HK-2 (cell line): Measurements from ENCODE around the gene ZFYVE21.

Experiments used
- DNase-seq: peaks from one replicate; pipeline ENCODE4 v3.0.0-alpha.2; 2018; ENCODE audit not compliant: unreplicated experiment

Gene ZFYVE21

DNA sequence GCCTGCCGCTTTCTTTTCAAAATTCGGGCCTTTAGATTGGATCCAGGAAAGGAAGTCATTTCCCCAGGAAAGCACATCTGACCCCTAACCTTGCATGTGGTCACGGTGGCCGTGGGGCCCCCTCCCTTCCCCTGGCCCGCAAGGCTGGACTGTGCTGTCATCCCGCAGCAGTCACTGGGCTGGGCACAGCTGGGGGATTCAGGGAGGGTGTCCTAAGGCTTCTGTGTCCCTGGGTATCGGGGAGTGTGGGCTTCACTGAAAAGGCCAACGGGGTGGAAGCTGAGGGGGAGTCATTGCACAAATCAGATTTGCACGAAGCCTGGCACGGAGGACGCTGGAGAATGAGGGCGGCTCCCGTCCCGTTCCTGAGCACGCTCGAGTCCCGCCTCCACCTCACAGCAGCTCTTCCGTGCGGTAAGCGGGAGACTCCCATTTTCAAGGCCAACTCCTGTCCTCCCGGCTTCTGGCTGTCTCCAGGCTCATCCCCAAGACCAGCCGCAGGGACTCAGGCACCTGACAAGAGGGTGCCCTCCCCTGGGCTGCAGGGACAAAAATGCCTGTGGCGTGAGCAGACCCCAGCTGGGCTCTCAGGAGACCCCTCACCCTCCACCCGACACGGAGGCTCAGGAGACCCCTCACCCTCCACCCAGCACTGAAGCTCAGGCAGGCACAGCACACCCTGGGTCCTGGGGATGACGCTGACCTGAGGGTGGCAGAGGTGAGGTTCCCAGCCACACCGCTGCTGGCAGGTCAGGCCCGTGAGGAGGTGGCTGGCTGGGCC, 9.9 kb upstream of the ZFYVE21 start:
- no peak for DNase-seq

DNA sequence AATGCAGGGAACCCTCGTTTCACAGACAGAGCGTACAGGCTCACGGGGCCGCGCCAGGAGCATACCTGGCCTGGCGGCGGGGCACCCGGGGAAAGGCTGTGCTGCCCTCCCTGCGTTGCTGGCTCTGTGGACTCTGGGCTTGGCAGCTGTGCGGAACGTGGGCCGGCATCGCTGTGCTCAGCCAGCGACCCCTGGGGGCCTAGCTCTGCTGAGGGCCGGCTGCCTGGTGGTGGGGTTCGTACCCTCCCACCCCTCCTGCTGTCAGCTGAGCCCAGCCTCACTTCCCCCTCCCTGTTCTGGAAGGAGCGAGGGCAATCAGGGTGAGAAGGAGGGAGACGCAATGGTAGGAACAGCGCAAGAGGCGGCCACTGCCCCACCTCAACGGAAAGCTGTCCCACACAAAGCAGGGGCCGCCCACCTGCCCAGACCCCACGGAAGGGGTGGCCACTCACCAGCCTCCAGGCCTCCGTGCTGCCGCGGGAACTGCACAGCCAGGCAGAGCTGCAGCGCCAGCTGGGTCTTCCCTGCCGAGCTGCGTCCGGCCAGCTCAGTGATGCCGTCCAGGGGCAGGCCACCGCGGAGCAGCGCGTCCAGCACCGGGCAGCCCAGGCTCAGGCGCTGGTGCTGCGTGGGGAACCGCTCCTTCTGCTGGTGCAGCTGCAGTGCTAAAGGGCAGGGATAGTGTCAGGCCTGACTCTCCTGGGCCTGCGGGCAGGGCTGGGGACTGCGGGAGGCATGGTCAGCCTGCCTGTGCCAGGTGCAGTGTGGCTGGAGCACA, 8.9 kb upstream of the ZFYVE21 start:
- no peak for DNase-seq

GRCh38 chr14:103707329-103708263, 8.0 kb upstream of the ZFYVE21 start:
- DNase-seq = no peak

GRCh38 chr14:103708750-103709187, 6.8 kb upstream of the ZFYVE21 start:
- DNase-seq = no peak

GRCh38 chr14:103709814-103710213, 5.8 kb upstream of the ZFYVE21 start:
- DNase-seq = no peak

GRCh38 chr14:103710771-103711377, 4.7 kb upstream of the ZFYVE21 start:
- DNase-seq = no peak

DNA sequence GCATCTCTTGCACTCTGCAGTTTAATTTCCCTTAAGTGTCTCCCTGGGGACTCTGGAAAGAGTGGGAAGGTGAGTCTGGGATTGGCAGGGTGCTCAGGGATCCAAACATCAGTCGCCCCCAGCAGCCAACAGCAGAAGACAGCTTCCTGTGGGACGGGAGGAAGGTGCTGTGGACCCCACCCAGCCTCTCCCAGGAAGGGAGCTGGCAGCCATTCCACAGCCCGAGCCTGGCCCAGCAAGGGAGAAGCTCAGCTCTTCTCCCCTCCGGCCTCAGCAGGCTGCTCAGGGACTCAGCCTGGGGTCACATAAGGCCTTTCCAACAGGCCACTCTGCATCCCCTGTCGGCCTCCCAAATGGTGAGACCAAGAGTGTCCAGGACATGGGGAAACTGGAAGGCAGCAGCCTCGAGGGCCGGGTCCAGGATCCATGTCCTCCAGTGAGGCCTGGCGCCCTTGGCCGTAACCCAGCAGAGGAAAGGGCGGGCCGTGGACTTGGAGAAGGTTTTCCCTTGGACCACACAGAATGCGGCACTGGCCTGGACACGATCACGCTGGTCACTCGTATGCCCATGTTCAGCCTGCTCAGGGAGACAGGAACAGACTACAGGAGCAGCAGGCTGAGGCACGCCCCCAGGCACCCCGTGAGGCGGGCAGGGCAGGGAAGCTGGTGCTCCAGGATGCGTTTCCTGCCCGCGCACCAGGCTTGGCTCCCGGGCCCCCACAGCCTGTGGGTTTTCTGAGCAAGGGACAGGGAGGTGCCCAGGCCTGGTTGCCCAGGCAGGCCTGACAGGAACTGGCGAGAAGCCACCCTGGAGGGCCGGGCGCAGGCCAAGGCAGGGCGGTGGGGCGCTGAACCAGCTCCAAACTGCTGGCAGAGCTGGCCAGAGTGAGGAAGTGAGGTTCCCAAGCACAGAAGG, 3.8 kb upstream of the ZFYVE21 start:
- no peak for DNase-seq

DNA sequence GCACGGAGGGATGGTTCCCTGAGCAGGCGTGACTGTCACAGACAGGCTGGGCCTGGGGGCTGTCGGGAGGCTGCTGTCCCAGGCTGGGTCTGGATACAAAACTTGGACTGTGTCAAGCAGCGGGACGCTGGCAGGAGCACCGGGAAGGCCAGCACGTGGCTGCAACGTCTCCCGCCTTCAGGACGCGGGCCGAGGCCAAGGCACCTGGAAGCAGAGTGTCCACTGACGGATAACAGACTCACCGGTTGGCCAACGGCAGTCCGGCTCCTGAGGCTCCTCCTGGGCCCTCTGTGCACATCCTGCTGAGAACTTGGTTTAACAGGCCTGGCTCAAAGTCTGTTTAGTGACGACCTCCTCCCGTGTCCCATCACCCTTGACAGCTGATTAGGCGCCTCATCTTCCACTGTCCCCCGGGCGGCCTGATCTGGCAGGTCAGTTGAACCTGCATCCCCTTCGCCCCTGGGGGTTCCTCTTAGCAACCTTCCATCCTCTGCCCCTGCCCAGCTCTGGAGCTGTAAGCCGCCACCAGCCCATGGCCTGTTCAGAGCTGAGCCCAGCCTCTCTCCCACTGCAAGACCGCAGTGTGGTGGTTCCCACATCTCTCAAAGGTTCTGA, 2.9 kb upstream of the ZFYVE21 start:
- DNase-seq = no peak

DNA sequence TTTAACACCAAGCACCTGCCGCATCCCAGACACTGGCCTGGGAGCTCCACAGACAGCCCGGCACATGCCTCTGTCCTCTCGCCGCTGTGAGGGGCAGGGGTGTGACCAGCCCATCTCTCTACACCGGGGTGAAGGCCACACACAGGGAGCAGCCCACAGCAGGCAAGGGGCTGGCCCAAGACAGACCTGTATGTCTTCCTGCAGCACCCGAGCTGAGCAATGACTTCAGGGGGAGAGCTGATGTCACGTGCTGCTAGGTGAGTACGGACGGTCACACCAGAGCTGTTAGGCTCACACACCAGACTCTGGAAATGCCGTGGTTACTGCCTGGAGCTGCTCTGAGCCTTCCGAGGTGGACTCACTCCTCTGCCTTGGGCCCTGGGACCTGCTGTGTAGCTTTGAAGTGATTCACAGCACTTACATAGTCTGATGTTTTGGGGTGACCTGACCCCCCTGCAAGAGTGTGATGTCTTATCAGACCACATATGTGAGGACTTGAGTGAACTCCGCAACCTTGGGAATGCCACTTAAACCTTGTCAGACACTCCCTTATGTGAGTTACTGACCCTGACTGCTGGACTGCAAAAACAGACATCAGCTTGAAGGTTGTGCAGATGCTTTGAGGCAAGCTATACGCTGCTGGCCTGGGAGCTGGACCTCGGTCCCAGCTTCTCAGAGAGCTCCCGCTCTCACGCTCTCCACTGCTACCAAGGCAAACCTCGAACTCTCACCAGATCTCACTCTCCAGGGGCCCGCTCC, 2.1 kb upstream of the ZFYVE21 start:
- DNase-seq = no peak

GRCh38 chr14:103714063-103714724, 1.4 kb upstream of the ZFYVE21 start:
- DNase-seq = no peak

DNA sequence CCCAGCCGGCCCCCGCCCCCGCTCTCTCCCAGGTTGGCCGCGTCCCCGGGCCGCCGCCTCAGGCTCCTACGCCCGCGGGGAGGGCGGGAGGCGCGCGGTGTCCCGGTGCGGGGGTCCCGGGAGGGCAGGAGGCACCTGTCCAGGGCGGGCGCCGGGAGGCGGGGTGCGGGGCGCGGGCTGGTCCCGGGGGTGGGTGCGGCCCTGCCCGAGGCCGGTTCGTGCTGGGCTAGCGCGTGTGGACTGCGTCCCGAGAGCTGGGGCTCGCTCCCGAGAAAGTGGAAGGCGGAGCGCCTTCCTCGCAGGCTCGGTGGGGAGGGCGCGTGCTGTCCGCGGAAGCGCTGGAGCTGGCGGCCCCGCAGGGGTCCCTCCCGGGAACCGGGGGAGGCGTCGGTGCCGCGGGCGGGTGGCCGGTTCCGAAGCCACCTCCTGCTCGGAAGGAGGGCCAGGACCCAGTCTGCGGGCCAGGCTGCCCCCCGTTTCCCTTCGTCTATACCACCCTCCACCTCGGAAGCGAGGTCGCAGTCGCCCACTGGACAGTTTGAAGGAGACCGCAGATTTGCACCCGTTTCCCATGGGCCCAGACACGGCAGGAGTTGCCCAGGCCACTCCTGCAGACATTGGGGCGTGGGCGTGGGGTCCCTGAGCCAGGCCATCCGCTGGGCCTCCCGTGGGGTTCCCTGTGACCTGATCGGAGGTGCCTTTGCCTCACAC, 636 bp downstream of the ZFYVE21 start:
- DNase-seq = peak; percentile 30

GRCh38 chr14:103716899-103717411, 1.3 kb downstream of the ZFYVE21 start:
- no peak for DNase-seq

DNA sequence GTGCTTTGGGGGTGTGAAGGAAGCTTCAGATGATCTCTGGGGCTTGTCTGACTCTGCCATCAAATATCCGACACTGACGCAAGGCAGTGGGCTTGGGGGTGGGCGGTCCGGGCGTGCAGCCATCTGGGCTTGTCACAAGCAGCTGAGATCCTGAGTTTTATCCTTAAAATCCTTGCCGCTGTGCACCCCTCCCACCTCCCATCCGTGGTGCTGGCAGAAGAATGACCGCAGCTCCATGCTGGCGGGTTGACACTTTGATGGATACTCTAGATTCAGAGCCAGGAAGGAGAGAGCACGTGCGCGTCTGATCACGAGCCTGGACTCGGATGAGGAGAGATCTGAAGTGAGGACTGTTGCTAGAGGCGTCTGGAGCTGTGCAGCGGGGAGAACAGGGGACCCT, 3.0 kb downstream of the ZFYVE21 start:
- no peak for DNase-seq

DNA sequence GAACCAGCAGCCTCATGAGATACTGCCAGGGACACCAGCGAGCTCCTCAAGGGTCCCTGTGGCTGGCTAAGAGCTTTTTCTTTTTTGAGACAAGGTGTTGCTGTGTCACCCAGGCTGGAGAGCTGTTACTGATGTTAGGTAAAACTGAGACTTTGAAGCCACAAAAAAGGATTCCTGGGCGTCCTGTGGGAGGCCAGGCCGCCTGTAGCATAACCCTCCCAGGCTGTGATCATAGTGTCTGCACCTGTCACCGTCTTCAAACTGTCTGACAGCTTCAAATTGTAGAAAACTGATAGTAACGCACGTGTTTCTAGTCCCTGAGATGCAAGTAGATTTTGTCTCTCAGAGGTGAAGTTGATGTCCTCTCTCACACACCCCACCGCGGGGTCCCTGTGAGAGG, 4.1 kb downstream of the ZFYVE21 start:
- no peak for DNase-seq

DNA sequence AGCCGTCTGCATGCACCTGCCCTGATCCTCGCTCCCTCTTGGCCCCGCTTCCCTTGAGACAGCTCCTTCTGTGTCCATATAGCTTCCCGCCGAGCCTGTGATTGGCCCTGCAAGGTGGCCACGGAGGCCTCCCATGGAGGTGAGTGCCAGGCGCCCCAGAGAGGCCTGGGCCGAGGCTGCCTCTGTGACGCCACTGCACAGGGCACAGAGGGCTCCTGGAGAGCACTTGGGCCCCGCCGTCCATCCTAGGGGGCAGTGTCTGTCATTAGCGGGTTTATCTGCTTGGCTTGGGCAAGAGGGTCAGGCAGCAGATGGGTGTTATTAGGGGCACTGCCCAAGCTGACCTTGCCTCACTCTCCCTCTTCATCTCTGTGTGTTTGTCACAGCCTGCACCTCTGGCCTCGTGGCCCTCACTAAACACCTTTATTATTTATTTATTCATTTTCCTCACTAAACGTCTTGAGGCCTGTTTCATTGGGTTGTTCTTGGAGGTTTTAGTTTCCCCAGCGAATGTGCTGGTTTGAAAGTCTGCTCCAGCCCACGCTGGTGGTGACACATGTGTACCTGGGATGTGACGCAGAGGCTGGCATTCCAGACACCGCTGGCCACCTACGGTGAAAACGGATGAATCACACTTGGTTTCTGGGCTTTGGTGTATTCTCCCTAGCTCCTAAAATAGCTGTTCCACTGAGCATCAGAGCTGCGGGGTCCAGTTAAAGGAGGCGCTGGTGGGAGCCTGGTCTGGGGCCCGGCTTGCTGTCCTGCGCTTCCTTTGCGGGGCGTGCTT, 5.9 kb downstream of the ZFYVE21 start:
- DNase-seq = peak; percentile 59

DNA sequence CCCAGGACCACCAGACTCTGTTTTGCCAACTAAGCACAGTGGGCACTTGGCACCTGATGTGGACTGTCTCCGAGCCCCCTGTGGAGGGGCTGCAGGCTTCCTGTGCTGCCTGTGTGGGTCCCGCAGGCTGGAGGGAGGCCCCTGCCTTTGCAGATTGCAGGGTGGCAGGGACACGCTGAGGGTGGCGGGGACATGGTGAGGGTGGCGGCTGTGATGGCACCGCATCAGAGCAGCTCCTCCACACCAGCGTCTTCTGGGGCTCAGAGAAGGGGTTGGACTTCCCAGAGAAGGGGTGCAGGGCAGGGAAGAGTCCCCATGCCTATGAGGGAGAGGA, 8.1 kb downstream of the ZFYVE21 start:
- no peak for DNase-seq

- DNase-seq = no peak
Observed at GRCh38 chr14:103724116-103724515, 8.5 kb downstream of the ZFYVE21 start.
